K562 (cell line): ENCODE measurements around the gene CARD10. TPM values are rescaled to one million over a fixed set of nuclear protein-coding genes. Genes with fewer than 3 reads are reported as not detected.

Experiments used
- ATAC-seq: fragments of 200-7000 bp; cut with Tn5 transposase; 3 replicates; pipeline ENCODE4 v1.9.1; 2020; ENCODE audit warnings: moderate library complexity
- BruUV-seq: library from RNA; stranded (reverse); fragments of 400-500 nt; replicated peaks from 2 replicates; lab custom pipeline; 2021; lab: Mats Ljungman, UMichigan
- CTCF ChIA-PET: fragments of 300-600 bp; formaldehyde crosslinking; extraction: SDS; loops from one replicate; lab custom pipeline; 2021; ENCODE audit warnings: low intra/inter-chr PET ratio; lab: Yijun Ruan, JAX
- POLR2A ChIA-PET: fragments of 300-600, 350-650 bp; sonication (Branson Sonifier 250); formaldehyde crosslinking; extraction: SDS; loops from one replicate; lab custom pipeline; 2021; ENCODE audit warnings: antibody characterized with exemption, inconsistent platforms; lab: Yijun Ruan, JAX
- DNase-seq, 4 experiments: peaks; one replicate each; pipeline versions ENCODE4 v3.0.0 to v3.0.0-alpha.2; 2011 to 2018; ENCODE audit warnings: low spot score in 3 of 4, mixed read lengths in 3 of 4; ENCODE audit errors: extremely low read depth in 1 of 4
- FAIRE-seq: peaks from 2 replicates; lab custom pipeline; 2011; peaks lifted over from hg19 to GRCh38; lab: Jason Lieb, UNC
- H2AFZ ChIP-seq: 2 replicates; pipeline ENCODE4 v1.6.0; 2011; ENCODE audit warnings: low read depth, low read length, control low read depth, inconsistent platforms
- H3K27ac ChIP-seq: fragments of 200-600 bp; 3 replicates; pipeline ENCODE4 v1.8.0; 2011; ENCODE audit warnings: low read depth, mild to moderate bottlenecking, control low read depth, inconsistent platforms, low read length, moderate library complexity, mixed read lengths; ENCODE audit errors: extremely low read depth
- H3K27me3 ChIP-seq, 2 experiments: fragments of 300-600 bp in 1 of 2; 2 replicates in 1 of 2; 3 replicates in 1 of 2; pipeline versions ENCODE4 v1.6.0 to v1.8.0; 2011; ENCODE audit warnings: inconsistent platforms in 2 of 2, low read length in 2 of 2, mild to moderate bottlenecking in 1 of 2, mixed read lengths in 1 of 2, moderate library complexity in 1 of 2; ENCODE audit not compliant: control insufficient read depth in 2 of 2, insufficient read depth in 2 of 2
- H3K36me3 ChIP-seq: fragments of 300-600 bp; 3 replicates; pipeline ENCODE4 v1.8.0; 2011; ENCODE audit warnings: mild to moderate bottlenecking, low read length, inconsistent platforms; ENCODE audit not compliant: control insufficient read depth, insufficient read depth
- H3K4me1 ChIP-seq, 2 experiments: fragments of 200-600 bp in 1 of 2; replicated peaks in 1 of 2; 2 replicates in 1 of 2; 3 replicates in 1 of 2; pipeline versions ENCODE4 v1.5.1 to v1.8.0; 2011; ENCODE audit warnings: inconsistent platforms in 2 of 2, low read length in 2 of 2, mild to moderate bottlenecking in 1 of 2, mixed read lengths in 1 of 2, moderate library complexity in 1 of 2; ENCODE audit not compliant: control insufficient read depth in 2 of 2, insufficient read depth in 2 of 2
- H3K4me2 ChIP-seq: 2 replicates; pipeline ENCODE4 v1.6.1; 2011; ENCODE audit warnings: low read length, control low read depth, inconsistent platforms, mixed read lengths; ENCODE audit not compliant: insufficient read depth
- H3K4me3 ChIP-seq: fragments of 200-600 bp; sonication (generic), shearing (Covaris generic); 2 replicates; pipeline ENCODE4 v1.5.1; 2016; ENCODE audit warnings: control low read depth, inconsistent platforms
- H3K79me2 ChIP-seq: fragments of 200-600 bp; 3 replicates; pipeline ENCODE4 v1.8.0; 2011; ENCODE audit warnings: low read length, inconsistent platforms; ENCODE audit not compliant: control insufficient read depth, insufficient read depth
- H3K9ac ChIP-seq, 2 experiments: 2 replicates each; pipeline versions ENCODE4 v1.6.0 to v1.6.1; 2011; ENCODE audit warnings: low read depth in 2 of 2, low read length in 2 of 2, control low read depth in 1 of 2, inconsistent platforms in 1 of 2, mild to moderate bottlenecking in 1 of 2, mixed read lengths in 1 of 2; ENCODE audit not compliant: insufficient read depth in 1 of 2
- H3K9me1 ChIP-seq: one replicate; pipeline ENCODE4 v1.6.0; 2011; ENCODE audit warnings: inconsistent platforms, mild to moderate bottlenecking, low read length, moderate library complexity; ENCODE audit not compliant: control insufficient read depth, insufficient read depth
- H3K9me3 ChIP-seq: replicated peaks from 2 replicates; pipeline ENCODE4 v1.5.1; 2011; ENCODE audit warnings: low read depth, low read length, inconsistent platforms; ENCODE audit not compliant: control insufficient read depth, insufficient read depth
- H4K20me1 ChIP-seq: replicated peaks from 2 replicates; pipeline ENCODE4 v1.6.1; 2011; ENCODE audit warnings: low read length, inconsistent platforms, mixed read lengths; ENCODE audit not compliant: control insufficient read depth, insufficient read depth
- GTF2A2 ChIP-seq: IDR thresholded peaks from 2 replicates; pipeline ENCODE4 v1.6.1; 2016; ENCODE audit warnings: mild to moderate bottlenecking, missing genetic modification characterization, missing compliant biosample characterization
- PCBP2 ChIP-seq: fragments of 200-400 bp; formaldehyde crosslinking; IDR thresholded peaks from 2 replicates; pipeline ENCODE4 v1.6.1; 2018; ENCODE audit warnings: low read length, low read depth, mild to moderate bottlenecking, moderate library complexity; ENCODE audit not compliant: poor library complexity, severe bottlenecking
- REST ChIP-seq, 2 experiments: fragments of 450-650 bp; formaldehyde crosslinking in 1 of 2; IDR thresholded peaks; 2 replicates each; pipeline versions ENCODE4 v1.4.0 to v1.6.1; 2014 to 2020; ENCODE audit warnings: mild to moderate bottlenecking in 2 of 2, borderline replicate concordance in 1 of 2, low read depth in 1 of 2
- STAT5B ChIP-seq: fragments of 250-450 bp; sonication (Bioruptor Pico); IDR thresholded peaks from 2 replicates; pipeline ENCODE4 v1.8.0; 2021; ENCODE audit warnings: mild to moderate bottlenecking, inconsistent platforms
- ZFP36 ChIP-seq: fragments of 150-350 bp; IDR thresholded peaks from 2 replicates; pipeline ENCODE4 v1.6.1; 2018; ENCODE audit warnings: low read length, low read depth; ENCODE audit not compliant: partially characterized antibody
- ZHX1 ChIP-seq: fragments of 150-350 bp; conservative IDR thresholded peaks from 2 replicates; pipeline ENCODE4 v1.6.1; 2014; ENCODE audit warnings: low read length
- WGBS: fragments of 100-300 bp; shearing (Covaris generic); methylation state at CpG from one replicate; pipeline ENCODE4 v1.1.6; 2016; ENCODE audit warnings: low coverage, mixed read lengths; ENCODE audit not compliant: insufficient coverage; ENCODE audit errors: missing lambda C conversion rate; 5-methylcytosine and 5-hydroxymethylcytosine counted together
- in situ Hi-C: fragments of 300-500 bp; cut with MboI; formaldehyde crosslinking; loops from 4 replicates; pipeline ENCODE4 v1.15.0; 2018; ENCODE audit warnings: inconsistent platforms, mixed read lengths
- intact Hi-C: fragments of 100-400 bp; cut with micrococcal nuclease; formaldehyde crosslinking; loops from 2 replicates; pipeline ENCODE4 v1.14.2; 2022
- polyA plus RNA-seq, 8 experiments: library from polyadenylated mRNA; depleted of rRNA in 4 of 8; stranded (reverse) in 5 of 8; unstranded in 3 of 8; fragments of >200 nt; fragmentation: Nextera tagmentation in 2 of 8; fragmentation: Illumina TruSeq in 1 of 8; extraction: Ambion mirVana in 2 of 8; extraction: Trizol in 1 of 8; gene quantifications; 2 replicates each; pipeline versions ENCODE4 v1.2.1 to v1.2.3, GENCODE V29; 2011 to 2014; ENCODE audit warnings: inconsistent platforms in 1 of 8, missing spikeins in 1 of 8
- total RNA-seq, 7 experiments: library from RNA; depleted of rRNA in 6 of 7; stranded (reverse); fragments of >200 nt in 6 of 7; fragmentation: Illumina TruSeq in 2 of 7; extraction: Trizol in 2 of 7; gene quantifications; 2 replicates each; pipeline versions ENCODE4 v1.2.1 to v1.2.3, GENCODE V29; 2011 to 2021; ENCODE audit warnings: low replicate concordance in 1 of 7

The CARD10 gene
- total and polyA plus RNA-seq, 9 of the 15 experiments (the other 6 are each of a cell fraction or from before 2014, with no cell fraction given), result 0.13 to 5.8 (median 1.6) TPM

DNA sequence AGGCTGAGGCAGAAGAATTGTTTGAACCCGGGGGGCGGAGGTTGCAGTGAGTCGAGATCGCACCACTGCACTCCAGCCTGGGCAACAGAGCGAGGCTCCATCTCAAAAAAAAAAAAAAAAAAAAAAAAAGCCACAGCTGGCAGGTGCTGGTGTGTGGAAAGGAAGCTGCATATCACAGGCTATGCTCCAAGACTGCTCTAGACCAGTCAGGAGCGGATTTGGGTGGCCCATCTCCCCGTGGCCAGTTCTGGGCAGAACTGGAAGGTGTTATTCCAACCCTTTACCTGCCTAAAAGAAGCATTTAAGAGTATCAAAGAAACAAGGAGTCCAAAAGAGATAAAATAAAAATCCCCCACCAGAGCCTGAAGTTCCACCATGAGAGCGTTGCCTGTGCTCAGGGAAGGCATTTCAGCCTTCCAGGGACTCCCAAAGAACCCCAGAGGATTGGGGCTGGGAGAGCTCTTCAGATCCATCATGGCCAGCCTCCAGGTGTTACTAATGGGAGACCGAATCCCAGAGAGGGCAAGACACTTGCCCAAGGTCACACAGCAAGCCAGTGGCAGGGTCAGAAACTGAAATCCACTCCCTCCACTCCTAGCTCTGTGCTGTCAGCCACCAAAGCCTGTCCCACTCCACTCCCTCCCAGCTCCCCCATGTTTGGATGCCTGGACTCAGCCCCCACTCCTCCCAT, 47.3 kb downstream of the CARD10 start:
- ChIA-PET CTCF (no interaction called here), POLR2A (interaction anchor here (0.5 to 1.4 kb wide), 2 partner anchors 9 to 55 kb away, joined by 5 read pairs; no protein-coding TSS in a partner anchor)
- no peak overlapping the region for H3K9ac ChIP-seq
- H3K9me3 ChIP-seq, result no peaks in the 10 kb centered on the region
- no peaks in the 10 kb centered on the region for H3K79me2 ChIP-seq
- in situ Hi-C loops (no loop called here), intact Hi-C loops (no loop called here)
- H3K4me2 ChIP-seq, result no peak overlapping the region
- no peak for FAIRE-seq
- no TSS peak for BruUV-seq
- H3K27ac ChIP-seq, result no peak overlapping the region
- TF ChIP-seq GTF2A2 (tag), result no peak
- peak; percentile 38 for TF ChIP-seq ZFP36
- no peak for TF ChIP-seq STAT5B
- no peak for TF ChIP-seq ZHX1
- peak; percentile 13; the same call in 1 of the 2 replicates for TF ChIP-seq REST (IDR thresholded peaks at IDR 0.05; ENCODE audit: borderline replicate concordance)
- TF ChIP-seq REST (CRISPR knock-in tag; IDR thresholded peaks at IDR 0.05; ENCODE audit: low read depth), result no peak
- no peak for TF ChIP-seq PCBP2
- H3K9me1 ChIP-seq, result no peaks in the 10 kb centered on the region
- peaks cover 3 to 31% of the 10 kb centered on the region in 2 experiments; a peak in 2 of 5 replicates for H3K27me3 ChIP-seq
- no peak for ATAC-seq
- H3K36me3 ChIP-seq, result no peaks in the 10 kb centered on the region
- H3K4me1 ChIP-seq, result no peaks in the 10 kb centered on the region; a peak in 1 of 5 replicates
- H4K20me1 ChIP-seq, result no peaks in the 10 kb centered on the region
- no peak for DNase-seq
- no peak overlapping the region for H3K4me3 ChIP-seq
- no peak overlapping the region for H2AFZ ChIP-seq
- WGBS, result 0% methylated on average over 4 of the region's 9 CpGs
